ENCODE measurements around the gene P2RX1.

Gene P2RX1

DNA sequence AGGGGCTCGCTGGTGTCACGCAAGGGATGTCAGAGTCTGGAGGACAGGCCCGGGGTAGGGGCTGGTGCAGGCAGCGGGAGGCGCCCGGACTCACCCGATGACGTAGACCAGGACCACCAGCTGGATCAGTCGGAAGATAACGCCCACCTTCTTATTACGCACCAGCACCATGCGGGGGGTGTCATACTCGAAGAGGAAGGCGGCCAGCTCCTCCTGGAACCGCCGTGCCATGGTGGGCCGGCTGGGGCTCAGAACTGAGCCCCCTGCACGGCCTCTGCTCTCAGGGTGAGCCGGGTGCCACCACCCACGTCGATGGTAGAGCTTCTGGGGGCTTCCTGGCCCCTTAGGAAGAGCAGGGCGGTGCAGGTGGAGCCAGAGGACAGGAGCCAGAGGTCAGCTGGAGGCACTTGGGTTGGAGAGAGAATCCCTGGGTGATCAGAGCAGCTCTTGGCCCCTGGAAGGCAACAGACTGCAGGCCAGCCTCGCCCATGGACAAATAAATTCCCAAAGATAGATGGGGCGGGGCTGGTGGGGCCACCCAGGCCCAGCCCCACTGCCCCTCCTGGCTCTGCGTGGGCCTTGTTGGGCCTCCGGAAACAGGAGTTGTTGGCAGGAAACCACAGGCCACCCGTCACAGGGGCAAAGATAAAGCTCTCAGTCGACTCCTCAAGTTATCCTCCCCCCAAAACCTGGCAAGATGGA lies at the start of gene P2RX1:
Gene P2RX1, minus strand, starts transcription at position 471 of the 702 bp plus-strand sequence. Its CDS starts 240 bp downstream, at position 231.
- DNase-seq, result peak; percentile 43

DNA sequence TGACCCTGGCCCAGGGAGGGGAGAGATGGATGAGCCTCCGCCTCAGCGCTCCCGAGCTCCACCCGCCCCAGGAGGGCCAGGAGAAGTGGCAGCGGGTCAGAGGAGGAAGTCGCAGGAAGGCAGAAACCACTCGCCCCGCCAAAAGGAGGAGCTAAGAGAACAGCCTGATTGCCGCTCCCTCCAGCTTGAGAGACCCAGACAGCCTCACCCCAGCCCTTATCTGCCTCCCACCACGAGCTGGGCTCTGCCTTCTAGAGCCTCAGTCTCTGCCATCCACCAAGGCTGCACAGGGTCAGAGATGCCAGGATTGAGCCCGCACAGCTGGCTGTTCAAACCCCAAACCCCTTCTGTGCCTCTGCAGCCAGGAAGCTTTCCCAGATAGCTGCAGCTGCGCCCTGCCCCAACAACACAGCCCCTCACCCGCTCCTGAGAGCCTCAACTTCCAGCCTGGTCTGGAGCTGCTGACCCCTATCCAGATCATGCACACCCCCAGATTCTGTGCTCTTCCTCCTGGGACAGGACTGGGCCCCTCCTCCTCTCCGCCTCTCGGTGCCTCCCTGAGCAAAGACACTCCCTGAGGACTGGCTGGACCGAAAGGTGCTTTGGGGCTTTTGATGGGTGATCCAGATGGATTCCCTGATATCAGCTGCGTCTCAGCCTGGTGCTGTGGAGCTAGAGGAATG lies 49.0 kb upstream of the P2RX1 start:
- peak; percentile 68 for DNase-seq

DNA sequence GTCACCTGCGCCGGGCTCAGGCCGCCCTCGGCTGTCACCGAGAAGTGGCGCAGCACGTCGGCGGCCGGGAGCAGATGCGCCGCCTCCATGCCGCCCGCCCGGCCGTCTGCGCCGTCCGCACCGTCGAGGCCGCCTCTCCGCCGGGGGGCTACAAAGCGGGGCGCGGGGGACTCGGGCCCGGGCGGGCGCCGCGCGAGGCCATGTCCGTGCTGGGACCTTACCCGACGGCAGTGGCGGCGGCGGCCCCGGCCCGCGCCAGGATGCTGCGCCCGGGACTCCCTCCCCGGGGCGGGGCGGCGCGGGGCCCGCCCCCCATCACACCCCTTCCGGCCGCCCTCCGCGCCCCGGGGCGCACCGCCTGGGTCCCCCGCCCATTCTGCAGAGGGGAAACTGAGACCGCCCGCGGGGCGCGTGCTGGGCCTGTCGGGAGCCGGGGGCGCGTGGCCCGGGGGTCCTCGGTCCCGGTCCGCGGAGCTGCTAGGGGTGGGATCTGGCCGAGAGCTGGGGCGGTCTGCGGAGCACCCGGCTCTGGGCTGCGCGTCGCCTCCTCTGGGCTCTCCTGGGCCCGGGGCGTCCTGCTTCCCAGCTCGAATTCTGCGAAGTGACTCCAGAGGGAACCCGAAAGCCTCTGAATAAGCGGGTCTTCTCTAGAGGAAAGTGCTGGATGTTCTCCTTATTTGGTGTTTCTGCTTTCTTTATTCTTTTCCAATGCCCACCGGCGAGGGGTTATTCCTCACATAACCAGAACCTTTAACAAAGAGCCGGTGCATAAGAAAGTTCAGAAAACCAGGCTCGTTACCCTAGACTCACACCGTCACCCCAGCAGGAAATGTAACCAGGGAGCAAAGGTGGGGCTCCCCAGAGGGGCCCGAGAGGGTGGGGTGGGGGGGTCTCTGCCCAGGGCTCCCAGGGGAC lies 48.2 kb upstream of the P2RX1 start, which contains the start of gene ATP2A3:
Gene ATP2A3, minus strand, starts transcription at position 235 of the 915 bp plus-strand sequence. Its CDS starts 146 bp downstream, at position 89.
- peak; percentile 54 for DNase-seq

DNA sequence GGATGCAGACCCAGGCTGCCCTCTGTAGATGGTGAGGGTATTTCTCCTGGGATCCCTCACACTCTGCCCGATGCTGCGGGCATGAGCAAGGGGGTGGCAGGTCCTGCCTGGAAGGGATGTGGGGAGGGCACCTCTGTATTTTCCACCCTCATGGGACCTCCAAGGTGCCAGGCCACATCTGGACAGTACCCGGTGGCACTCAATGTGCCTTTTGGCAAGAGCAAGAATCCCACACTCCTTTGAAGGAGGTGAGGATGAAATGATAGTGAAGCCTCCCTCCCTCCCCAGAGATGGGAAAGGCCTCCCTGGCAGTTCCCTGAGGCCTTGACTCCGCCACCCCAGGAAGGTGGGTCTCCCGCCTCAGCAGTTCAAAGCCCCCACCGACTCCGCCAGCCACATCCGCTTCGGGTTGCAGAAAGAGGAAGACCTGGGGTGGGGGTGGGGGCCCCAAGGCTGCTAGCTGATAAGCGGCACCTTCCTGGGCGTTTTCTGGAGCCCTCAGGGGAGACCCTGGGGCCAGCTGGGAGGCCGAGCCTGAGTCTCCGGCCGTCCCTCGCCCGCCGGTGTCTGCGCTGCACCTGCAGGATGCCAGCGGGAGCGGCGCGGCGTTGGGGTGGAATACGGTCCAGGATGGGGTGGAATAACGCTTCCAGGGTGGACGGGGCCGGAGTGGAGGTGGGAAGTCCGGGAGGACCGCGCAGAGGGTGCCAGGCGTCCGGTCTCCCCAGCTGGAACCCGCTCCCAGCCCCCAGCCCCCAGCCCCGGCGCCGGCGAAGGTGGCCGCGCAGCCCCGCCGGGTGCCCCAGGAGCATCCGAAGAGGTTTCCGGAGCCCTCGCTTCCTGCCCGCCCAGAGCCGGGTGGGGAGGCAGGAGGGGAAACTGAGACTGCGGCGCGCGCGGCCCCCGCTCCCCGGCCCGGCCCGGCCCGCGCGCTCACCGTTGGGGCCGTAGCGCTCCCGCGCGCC lies 47.3 kb upstream of the P2RX1 start:
- DNase-seq, result peak; percentile 41

DNA sequence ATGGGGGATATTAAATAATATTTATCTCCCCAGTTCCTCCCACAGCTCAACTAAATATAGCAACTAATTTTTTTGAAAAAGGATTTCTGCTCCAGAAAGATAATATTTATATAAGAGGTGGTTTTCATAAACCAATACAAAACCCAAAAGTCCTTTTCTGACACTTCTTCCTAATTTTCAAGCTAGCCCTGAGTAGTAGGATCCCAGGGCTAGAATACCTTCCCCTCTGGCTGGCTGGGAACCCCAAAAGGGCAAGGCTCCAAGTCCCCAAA lies 46.6 kb upstream of the P2RX1 start:
- no peak for DNase-seq

DNA sequence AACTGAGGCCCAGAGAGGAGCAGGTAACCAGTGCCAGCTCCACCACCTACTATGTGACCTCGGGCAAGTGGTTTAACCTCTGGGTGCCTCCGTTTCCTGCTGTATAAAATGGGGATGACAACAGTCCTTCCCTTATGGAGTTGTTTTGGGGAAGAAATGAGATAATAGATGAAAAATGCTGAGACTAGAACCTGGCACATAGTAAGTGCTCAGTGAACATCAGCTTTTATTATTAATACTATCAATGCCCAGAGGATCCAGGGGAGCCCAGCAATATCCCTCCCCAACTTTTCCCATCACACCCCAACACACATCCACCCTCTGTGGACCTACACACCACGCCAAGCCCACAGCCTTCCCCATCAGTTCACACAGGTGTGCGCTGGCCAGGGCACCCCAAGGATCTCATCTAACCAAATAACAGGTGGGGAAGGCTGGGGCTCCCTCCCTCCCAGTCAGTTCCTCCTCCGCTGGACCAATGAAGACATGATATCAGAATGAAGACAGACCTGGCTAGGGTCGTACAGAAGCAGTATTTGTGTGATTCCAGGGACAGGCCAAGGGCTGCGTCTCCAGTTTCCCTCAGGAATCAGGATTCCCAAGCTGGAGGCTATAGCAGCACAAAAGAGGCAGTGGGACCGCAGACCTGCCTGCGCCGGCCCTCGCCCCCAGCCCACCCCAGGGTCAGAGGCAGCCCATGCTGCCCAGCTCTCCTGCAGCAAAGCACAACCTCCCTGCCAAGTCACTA lies 46.1 kb upstream of the P2RX1 start:
- DNase-seq, result no peak

DNA sequence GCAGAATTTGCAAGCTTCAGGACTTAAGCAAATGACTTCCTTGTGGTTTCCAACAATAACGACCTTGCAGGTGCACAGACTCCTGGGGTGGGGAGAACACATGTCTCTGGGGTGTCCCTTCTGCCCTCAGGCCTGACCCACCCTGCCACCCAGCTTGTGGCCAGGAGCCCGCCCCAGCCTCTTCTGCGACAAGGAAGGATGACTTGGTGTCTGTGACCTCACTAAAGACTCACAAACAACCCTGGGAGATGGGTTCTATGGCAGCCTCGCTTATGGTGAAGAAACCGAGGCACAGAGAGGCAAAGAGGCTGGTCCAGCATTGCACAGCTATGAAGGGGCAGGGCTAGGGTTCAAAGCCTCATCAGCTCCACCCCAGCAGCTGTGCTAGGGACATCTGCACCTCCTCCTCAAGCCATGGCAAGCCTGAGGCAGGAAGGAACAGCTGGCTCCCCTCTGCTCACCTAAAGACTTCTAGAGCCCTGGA lies 45.3 kb upstream of the P2RX1 start:
- no peak for DNase-seq

DNA sequence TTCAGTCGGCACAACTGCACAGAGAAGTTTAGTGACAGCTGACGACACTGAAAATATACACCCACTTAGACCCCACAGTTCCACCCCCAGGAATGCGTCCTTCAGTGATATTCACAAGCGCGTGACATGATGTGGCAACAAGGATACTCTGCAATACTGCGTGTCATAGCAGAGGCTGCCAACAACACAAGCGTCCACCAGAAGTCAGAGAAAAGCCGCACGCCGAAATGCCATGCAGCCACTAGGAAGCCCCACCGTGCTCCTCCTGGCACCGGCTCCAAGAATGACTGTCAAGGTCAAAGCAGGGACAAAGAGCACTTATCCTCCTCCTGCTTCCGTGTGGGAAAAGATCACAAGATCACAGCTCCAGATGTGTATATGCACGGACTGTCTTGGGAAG lies 44.5 kb upstream of the P2RX1 start:
- DNase-seq, result no peak

DNA sequence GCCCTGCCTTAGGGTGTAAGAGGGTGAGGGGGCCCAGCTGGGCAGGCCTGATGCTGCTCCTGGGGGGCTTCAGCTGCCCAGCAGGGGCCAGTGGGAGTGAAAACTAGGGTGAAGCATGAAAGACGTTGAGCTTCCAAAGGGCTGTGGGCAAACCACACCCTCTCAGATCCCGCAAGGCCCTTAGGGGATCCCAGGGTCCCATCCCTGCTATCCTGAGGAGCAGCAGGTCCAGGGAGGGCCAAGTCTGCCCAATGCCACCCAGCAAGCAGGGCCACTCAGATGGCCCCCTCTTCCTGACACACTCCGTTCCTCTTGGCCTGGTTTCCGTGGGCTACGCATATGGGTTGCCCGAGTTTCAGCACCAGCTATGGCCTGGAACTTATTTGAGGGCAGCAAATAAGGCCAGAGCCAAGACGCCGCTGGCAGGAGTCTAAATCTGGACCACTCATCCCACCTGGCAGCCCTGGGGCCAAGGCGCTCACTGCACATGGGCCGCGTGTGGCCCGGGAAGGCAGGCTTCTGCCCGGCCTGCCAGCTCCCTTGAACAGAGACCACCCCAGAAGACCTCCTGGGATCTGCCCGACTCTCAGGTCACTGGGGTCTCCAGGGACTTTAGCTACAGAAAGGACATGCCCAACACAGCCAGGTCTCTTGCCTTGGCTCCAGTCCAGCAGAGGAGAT lies 43.8 kb upstream of the P2RX1 start:
- DNase-seq, result no peak

DNA sequence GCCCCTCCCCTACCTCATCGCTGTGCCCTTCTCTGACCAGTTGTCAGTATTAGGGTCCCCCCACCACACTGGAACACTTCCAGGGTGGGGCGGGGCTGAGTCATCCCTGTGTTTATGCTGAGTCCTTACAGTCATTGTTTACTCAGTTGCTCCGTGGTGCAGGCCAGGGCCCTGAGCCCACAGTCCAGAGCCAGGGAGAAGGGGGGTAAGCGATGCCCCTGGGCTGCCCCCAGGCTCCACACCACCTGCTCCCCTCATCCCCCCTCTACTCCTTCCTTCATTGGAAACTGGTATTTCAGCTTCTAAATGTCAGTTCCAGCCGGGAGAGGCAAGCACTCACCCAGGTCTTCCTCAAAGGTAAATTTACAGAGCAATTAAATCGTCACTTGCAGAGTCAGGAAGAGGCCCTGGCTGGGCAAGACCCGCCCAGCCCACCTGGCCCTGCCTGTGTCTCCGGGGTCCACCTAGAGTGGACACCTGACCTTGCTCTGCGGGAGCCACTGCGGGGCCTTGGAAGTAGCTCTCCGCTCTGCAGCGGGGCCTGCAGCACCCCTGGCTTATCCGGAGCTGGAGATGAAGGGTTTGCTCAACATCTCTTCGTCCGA lies 43.1 kb upstream of the P2RX1 start:
- DNase-seq, result no peak

DNA sequence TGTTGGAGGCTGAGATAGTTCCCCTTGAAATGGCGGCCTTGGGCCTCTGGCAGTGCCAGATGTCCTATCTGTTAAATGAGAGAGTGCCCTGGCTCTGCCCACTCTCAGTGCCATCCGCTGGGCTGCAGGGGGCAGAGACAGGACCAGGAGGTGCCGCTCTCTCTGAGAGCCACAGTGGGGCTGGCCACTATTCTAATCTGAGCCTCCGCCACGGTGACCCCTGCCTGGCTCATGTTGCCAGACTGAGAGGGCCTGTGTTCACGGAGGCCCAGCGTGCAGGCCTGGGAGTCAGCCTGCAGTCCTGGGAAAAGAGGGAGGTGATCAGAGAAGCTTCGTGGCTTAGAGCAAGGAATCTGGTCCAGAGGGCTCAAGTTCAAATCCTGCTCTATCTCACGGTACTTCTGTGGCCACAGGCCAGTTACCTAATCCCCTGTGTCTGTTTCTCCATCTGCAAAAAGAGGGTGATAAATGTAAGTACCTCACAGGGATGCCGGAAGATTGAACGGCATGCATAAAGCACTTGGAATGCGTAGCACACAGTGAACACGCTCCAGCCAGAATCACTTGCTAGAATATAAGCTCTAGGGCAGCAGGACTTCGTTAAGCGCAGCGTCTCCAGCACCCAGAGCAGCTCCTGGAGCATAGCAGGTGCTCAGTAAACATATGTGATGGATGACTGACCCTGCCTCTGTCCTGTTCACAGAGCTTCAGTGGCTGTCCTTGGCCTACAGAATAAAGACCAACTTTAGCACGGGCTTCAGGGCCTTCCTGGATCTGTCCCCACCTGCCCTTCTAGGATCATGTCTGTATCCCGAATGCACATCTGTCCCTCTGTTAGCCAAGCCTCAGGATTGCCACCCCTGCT lies 41.7 kb upstream of the P2RX1 start:
- no peak for DNase-seq

DNA sequence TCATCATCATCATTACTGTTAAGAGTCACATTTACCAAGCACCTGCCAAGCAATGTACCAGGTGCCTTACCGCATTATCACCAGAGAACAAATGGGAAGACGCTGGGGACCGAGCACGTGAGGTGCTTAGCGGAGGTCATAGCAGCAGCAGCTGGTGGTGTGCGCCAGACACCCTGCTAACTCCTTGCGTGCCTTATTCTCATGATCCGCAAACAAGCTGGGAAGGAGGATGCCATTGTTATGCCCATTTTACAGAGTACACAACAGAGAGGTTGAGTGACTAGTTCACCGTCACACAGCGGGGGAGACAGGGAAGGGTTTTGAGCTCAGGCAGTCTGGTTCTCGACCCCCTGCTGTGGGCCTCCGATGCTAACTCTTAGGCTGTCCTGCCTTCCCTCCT lies 40.7 kb upstream of the P2RX1 start:
- no peak for DNase-seq

DNA sequence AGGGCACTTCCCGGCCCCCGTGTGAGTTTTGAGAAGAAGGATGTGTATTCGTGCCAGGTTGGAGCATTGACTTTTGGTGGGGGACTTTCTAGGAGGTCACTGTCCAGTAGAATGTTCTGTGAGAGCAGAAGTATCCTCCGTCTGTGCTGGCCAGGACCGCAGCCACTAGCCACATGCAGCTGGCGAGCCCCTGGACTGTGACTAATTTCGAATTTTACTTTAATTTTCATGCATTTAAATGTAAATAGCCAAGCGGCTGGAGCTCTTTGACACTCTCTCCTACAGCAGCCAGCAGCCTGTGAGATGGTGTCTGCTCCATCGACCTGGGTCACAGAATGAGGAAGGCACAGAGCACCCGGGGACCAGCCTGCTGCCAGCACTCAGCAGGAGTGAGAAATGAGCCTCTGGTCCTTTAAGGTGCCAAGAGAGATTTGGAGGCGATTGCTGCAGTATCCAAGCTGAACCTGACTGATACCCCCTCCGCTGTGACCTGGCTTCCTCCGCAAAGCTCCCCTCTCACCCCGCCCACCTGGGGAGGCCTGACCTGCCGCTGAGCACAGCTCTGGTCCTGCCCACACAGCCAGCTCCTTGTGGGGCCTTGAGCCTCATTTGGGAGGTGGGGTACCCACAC lies 40.2 kb upstream of the P2RX1 start:
- DNase-seq, result no peak

DNA sequence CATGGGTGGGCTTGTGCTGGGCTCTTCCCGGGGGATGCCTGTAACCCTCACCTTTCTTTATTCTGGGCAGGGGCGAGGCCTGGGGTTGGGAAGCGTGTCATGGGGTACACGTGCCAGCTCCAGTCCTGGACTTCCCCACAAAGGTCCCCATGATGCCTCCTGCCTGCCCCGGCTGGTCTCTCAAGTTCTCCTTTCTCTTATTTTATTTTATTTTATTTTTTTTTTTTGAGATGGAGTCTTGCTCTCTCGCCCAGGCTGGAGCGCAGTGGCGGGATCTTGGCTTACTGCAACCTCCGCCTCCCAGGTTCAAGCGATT lies 39.4 kb upstream of the P2RX1 start:
- DNase-seq, result no peak

DNA sequence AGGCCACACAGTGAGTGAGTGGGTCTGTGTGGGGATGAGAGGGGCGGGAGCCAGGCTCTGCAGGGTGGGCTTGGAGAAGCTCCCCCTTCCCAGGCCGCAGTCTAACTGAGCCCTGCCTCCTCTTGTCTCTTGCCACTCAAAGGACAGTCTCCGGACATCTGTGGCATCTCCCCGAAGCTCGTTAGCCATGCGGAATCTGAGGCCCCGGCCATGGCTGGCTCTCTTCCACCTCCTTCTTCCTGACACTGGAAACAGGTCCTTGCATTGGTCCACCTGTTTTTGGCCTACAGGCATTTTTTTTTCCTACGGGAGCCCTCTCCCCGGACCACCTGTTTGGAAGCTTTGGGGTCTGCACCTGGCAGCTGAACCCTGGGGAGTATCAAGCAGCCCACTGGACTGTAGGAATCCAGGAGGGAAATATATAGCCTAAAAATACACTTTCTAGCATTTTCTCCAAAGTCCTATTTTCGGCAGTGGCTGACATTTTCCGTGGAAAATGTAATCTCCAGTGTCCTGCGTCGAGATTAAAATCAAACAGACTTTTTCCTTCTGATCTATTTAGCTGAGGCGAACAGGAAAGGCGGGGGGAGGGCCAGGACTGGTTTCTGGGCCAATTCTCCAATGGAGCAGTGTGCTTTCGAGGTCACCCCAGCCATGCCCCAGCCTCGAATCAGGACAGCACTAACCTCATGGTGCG lies 38.9 kb upstream of the P2RX1 start:
- DNase-seq, result no peak

DNA sequence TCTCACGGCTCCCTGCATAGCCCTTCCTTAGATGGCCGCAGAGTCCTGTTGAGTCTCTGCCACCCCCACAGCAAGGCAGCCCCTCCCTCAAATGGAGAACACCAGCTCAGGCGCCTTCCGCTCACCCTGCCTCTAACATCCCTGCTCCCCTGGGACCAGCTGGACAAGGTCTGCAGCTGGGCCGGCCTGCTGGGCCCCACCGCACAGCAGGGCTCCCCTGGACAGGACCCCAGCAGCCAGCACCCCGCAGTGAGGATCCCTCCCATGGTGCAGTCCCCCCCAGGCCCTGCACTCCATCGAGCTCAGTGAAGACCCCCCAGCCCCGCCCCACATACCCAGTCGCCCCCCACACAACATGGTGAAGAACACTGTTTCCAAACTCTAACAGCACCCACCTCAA lies 37.8 kb upstream of the P2RX1 start:
- DNase-seq, result no peak

DNA sequence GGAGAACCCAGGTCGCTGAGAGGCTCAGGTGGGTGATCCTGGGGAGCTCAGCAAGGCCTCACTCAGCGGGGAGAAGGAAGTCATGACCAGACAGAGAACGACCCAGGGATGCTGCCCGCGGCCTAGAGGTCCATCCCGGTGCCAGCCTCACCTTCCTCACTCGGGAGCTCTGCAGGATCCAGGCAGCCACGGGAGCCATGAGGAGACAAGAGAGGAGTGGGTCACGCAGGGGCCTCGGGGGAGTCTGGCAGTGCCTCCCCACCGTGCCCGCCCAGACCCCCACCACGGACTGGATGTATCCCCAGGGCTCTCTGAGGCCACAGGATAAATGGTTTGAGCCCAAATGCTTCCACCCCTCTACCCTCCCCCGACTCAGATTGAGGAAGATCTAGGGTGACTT lies 37.3 kb upstream of the P2RX1 start:
- no peak for DNase-seq

DNA sequence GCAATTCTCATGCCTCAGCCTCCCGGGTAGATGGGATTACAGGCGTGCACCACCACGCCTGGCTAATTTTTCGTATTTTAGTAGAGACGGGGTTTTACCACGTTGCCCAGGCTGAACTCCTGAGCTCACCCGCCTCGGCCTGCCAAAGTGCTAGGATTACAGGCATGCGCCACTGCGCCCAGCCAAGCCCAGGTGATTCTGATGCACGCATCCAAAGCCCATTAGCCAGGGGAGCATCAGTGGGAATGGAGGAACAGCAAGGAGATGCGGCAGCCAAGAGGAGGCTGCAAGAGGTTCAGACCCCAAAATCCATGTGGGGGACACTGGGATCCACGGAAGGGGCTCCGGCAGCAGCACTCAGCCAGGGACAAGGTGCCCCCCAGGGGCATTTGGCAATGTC lies 35.9 kb upstream of the P2RX1 start:
- no peak for DNase-seq

DNA sequence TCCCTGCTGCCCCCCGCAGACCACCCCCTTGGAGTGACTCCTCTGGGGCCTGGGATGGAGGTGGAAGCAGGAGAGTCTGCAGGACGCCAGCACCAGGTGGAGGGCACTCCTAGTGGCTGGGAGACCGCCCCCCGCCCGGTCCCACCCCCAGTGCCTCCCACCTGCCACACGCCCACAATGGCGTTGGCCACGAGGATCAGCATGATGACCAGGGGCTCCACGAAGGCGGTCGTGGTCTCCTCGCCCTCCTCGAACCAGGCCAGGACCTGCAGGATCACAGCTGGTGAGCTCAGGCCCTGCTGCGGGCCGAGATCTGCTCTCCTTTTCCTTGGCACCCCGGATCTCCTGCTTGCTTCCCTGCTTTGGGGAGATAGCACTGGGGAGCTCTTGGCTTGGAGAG lies 35.2 kb upstream of the P2RX1 start:
- no peak for DNase-seq

Data from stimulated activated CD4-positive, alpha-beta T cell treated with anti-CD3 and anti-CD28 coated beads, Interleukin-1b, Interleukin-23, amount 100 ng/mL, for 48 hours (primary cell).